GM21381 (cell line): ENCODE results near the gene MAP4K1.

Experiments
- ATAC-seq: cut with Tn5 transposase; IDR thresholded peaks from one replicate; pipeline ENCODE4 v1.9.1; 2021; ENCODE audit warnings: mild to moderate bottlenecking, moderate library complexity; ENCODE audit not compliant: unreplicated experiment

Gene MAP4K1

DNA sequence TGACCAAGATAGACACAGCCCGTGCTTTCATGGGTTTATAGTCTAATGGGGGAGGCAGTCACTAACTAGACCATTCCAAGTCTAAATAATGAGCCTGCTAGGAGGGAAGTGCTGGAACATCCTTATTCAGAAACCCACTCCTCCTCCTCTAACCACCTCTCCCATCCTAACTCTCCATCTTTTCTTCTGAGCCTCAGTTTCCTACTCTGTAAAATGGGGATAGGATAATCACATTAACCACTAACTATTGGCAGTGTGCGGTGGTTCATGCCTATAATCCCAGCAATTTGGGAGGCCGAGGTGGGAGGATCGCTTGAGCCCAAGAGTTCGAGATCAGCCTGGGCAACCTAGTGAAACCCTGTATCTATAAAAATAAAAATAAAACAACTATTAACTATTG, 68.7 kb downstream of the MAP4K1 start:
- ATAC-seq, result no peak

DNA sequence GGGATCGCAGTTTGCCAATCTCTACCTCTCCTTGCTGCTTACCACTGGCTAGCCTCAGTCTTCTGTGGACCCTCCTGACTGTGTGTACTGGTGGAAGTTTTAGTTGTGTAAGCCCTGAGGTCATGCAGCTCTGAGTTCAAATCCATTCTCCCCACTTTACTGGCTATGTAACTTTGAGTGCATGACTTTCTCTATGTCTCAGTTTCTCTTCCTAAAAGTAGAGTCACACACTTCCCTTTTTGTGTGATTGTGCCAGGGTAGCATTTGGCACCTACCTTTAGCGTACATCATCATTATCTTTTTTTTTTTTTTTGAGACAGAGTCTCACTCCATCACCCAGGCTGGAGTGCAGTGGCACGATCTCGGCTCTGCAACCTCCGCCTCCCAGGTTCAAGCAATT, 70.3 kb downstream of the MAP4K1 start:
- ATAC-seq, result no peak

DNA sequence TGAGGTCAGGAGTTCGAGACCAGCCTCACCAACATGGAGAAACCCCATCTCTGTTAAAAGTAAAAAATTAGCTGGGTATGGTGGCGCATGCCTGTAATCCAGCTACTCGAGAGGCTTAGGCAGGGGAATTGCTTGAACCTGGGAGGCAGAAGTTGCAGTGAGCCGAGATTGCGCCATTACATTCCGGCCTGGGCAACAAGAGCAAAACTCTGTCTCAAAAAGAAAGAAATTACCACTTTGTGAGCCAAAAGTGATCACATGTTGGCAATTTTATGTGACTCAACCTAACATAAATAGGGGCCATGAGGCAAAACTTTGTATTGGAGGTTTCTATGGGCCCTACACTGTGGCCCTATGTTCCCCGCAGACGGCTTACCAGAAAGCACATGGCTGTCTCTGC, 72.2 kb downstream of the MAP4K1 start:
- ATAC-seq, result no peak

DNA sequence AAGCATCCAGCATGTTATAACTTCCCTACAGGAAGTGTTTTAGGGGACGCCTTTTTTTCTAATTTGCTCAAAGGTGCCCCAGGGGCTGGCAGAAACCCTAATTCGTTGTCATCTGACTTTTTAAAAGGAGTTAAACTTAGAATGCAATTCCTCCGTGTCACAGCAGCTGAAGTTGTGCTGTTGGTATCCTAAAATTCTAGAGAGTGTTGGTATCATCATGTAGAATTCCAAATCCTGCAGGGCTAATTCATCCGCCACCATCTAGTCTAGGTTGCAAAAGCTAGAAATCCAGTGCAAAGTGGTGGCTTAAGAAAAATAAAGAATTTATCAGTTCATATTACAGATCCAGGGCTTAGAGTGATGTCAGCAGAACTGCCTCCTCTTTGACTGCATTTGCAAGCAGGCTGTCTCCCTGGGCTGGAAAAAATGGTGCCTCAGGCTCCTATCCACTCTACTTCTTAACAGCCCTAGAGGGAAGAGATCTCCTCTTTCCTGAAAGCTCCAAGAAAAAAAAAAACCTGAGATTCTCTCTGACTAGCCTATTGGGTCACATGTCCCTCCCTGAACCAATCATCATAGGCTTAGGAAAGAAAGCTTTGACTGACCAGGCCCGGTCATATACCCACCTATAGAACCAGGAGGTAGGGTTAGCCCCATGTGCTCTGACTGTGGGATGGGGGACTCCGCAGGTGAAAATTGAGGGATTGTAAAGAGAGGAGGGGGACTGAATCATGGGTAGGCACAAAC, 73.0 kb downstream of the MAP4K1 start:
- ATAC-seq, result no peak

DNA sequence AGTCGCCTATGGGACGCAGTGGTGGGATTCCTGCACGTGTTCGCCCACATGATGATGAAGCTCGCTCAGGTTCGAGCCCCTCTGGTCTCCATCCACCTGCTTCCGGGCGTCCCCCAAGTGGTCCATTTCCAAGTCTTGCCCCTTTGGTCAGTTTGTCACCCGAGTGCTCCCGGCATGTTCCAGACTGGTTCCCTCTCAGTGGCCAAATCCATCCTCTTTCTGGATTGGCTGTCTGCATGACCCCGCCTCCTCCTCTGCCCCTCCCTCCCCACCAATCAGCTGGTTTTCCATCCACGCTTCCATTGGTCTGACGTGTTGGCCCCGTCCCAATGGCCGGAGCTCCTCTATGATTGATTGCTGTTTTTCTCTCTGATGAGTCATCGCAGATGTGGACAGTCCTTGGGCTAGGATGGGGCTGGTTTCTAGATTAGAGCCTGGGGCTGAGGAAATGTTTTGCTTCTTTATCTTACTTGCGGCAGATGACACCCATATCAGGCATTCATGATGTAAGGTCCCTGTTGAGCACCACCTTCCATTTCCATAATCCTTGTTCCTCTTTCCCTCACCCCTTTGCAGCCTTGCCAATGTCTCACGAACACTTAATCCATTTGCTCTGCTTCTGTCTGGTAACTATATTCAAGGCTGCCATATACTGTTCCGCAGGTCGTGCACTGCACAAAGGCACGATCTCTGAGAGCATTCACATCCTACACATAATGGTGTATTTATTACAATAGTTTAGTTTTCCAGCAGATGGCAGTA, 73.8 kb downstream of the MAP4K1 start:
- ATAC-seq, result peak; percentile 51

DNA sequence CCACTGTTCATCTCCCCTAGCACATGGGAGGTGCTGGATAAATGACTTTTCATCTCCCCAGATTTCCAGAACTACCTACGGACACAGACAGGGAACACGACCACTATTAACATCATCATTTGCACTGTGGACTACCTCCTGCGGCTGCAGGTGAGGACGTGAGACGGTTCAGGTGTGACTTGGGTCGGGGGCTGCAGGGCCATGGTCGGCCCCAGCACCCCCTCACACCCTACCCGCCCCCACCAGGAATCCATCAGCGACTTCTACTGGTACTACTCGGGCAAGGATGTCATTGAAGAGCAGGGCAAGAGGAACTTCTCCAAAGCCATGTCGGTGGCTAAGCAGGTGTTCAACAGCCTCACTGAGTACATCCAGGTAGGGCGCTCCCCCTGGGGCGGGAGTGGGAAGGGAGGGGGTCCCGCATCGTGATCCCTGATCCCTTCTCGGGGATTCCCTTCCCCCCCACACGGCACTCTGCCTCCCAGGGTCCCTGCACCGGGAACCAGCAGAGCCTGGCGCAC, 74.4 kb downstream of the MAP4K1 start:
- no peak for ATAC-seq

DNA sequence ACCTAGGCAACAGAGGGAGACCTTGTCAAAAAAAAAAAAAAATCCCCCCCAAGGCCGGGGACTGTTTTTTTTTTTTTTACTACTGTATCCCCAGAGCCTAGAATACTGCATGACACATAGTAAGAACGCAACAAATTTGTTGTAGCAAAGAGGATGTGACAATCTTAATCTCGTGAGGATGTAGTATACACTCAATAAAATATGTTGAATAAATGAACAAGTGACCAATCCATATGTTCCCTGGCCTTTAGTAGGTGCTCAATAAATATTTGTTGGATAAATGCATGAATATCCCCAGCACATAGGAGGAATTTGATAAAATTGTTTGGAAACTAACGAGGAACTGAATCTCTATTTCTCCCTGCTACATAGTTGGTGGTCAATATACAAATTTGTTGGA, 75.7 kb downstream of the MAP4K1 start:
- ATAC-seq, result no peak

DNA sequence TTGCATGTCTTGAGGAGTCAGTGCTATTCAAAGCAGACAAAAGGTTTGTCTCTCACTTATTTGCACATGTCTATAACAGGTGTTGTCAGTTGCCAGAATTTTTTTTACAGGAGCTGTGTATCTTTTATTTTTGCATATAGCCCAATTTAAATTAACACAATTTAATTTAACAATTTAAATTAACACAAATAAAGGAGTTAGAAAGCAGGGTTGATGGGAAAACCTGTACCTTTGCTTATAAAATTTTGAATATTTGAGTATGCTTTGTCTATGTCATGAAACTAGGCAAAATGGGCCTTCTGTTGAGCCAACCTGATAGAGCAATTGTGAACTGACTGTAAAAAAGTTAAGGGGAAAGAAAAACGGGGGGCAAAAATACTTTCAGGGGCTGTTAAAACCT, 78.0 kb downstream of the MAP4K1 start:
- no peak for ATAC-seq

DNA sequence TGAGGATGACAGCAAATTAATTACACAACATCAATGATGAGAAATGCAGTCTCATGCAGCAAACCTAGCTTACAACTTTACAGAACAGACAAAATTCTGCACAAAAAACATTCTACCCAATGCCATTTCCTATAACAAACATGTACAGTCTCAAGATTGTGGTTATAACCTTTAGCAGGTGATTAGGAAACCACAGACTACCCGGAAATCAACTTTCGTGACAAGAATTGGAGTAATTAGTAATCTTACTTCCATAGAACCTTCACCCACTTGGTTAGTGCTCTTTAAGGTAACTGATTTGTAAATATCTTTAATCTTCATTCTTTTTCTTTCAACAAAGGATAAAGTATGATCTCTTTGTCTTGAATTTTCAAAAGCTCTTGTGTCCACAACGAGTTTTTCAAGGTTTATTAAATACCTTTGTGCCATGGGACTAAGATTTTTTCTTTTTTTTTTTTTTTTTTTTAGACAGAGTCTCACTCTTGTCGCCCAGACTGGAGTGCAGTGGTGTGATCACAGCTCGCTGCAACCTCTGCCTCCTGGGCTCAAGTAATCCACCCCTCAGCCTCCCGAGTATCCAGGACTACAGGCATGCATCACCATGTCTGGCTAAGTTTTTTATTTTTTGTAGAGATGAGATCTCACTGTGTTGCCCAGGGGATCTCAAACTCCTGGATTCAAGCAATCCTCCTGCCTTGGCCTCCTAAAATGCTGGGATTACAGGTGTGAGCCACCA, 78.8 kb downstream of the MAP4K1 start:
- no peak for ATAC-seq

DNA sequence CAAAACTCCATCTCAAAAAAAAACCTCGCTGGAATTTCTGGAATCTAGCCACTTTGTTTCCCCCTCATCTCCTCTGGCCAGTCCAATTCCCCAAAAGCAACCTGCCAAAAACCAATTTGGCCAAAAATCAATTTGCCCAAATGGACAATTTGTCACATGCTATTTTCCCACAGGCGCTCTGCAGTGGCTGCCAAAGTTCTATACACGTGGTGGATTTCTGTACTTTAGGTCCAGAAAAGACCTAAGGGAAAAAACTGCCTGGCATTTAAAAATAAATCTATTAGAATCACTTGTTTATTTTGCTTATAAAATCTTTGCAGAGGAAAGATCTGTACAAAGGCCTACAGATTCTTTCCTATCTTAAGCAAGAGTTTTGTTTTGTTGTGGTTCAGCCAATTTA, 79.4 kb downstream of the MAP4K1 start:
- no peak for ATAC-seq
